Esophagus muscularis mucosa (tissue), 4 donors: ENCODE data around the gene DLL4. TPM values are rescaled to one million over a fixed set of nuclear protein-coding genes. Genes with fewer than 3 reads are reported as not detected.

ENCODE experiments used
- DNase-seq: peaks from one replicate; pipeline ENCODE4 v3.0.0-alpha.2; 2017; ENCODE audit errors: extremely low spot score
- H3K27ac ChIP-seq, 4 donors: fragments of 200-600 bp; sonication (generic); replicated peaks in 1 of 4; 1 replicate in 3 of 4; 2 replicates in 1 of 4; pipeline ENCODE4 v1.5.1; 2016 to 2019; ENCODE audit warnings: mild to moderate bottlenecking in 1 of 4
- H3K27me3 ChIP-seq, 4 donors: fragments of 200-600 bp; sonication (generic); one replicate each; pipeline versions ENCODE4 v1.5.1 to v1.6.0; 2016 to 2019
- H3K36me3 ChIP-seq, 4 donors: fragments of 200-600 bp; sonication (generic); one replicate each; pipeline ENCODE4 v1.5.1; 2016 to 2019
- H3K4me1 ChIP-seq, 4 donors: fragments of 200-600 bp; sonication (generic); one replicate each; pipeline ENCODE4 v1.5.1; 2016 to 2019
- H3K4me3 ChIP-seq, 4 donors: fragments of 200-600 bp; sonication (generic); 1 replicate in 2 of 4; 2 replicates in 2 of 4; pipeline ENCODE4 v1.5.1; 2016 to 2019; ENCODE audit warnings: mild to moderate bottlenecking in 4 of 4, moderate library complexity in 1 of 4
- H3K9me3 ChIP-seq, 4 donors: fragments of 200-600 bp; sonication (generic); 1 replicate in 3 of 4; 2 replicates in 1 of 4; pipeline ENCODE4 v1.5.1; 2016 to 2019
- EP300 ChIP-seq: sonication (generic); formaldehyde crosslinking; IDR thresholded peaks from one replicate; pipeline ENCODE4 v1.6.1; 2017; ENCODE audit warnings: antibody characterized with exemption
- POLR2A ChIP-seq: fragments of 450-650 bp; IDR thresholded peaks from one replicate; pipeline ENCODE4 v1.6.1; 2017; ENCODE audit warnings: antibody characterized with exemption, moderate library complexity, mild to moderate bottlenecking, low read depth
- POLR2AphosphoS5 ChIP-seq, 2 donors: sonication (generic); formaldehyde crosslinking; IDR thresholded peaks; one replicate each; pipeline ENCODE4 v1.6.1; 2017; ENCODE audit warnings: antibody characterized with exemption in 2 of 2
- WGBS: methylation state at CpG from one replicate; pipeline ENCODE4 v1.1.5; 2018; 5-methylcytosine and 5-hydroxymethylcytosine counted together
- intact Hi-C: fragments of 100-400 bp; cut with DNase I; formaldehyde crosslinking; loops from one replicate; pipeline ENCODE4 v1.15.1; 2023
- total RNA-seq, 4 donors: library from RNA; depleted of rRNA; stranded (reverse); fragments of >200 nt; gene quantifications; one replicate each; pipeline versions ENCODE4 v1.1.0 to v1.2.1, GENCODE V29; 2016
- TF ChIP-seq, protein P1 (sequence below), 3 experiments: fragments of 200-600 bp in 2 of 3; fragments of 450-650 bp in 1 of 3; sonication (generic) in 2 of 3; IDR thresholded peaks; one replicate each; pipeline ENCODE4 v1.5.1; 2017 to 2019; ENCODE audit warnings: antibody characterized with exemption in 3 of 3, mild to moderate bottlenecking in 2 of 3, moderate library complexity in 1 of 3

The DLL4 gene
- total RNA-seq, 4 donors from 2014 or later: 1.7 to 12.6 (median 7.5) TPM

DNA sequence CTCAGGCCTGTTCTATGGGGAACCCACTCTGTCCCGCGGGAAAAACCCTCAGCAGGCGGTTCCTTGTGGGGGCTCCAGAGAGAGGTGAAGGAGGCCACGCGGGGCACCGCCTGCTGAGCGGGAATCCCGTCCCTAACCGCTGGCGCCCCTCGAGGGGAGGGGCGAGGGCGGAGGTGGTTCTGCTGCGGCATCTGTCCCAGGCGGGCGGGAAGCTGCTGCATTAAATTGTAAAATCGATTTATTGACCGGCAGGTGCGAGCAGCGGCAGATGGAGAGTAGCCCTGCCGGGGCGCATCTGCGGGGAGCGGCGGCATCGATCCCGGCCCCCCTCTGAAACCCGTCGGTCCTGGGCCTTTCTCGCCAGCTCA lies 3.7 kb upstream of the DLL4 start:
- WGBS: 28% methylated on average over 21 of the region's 30 CpGs
- no peaks in the 10 kb centered on the region for H3K36me3 ChIP-seq
- TF ChIP-seq, protein P1, sequence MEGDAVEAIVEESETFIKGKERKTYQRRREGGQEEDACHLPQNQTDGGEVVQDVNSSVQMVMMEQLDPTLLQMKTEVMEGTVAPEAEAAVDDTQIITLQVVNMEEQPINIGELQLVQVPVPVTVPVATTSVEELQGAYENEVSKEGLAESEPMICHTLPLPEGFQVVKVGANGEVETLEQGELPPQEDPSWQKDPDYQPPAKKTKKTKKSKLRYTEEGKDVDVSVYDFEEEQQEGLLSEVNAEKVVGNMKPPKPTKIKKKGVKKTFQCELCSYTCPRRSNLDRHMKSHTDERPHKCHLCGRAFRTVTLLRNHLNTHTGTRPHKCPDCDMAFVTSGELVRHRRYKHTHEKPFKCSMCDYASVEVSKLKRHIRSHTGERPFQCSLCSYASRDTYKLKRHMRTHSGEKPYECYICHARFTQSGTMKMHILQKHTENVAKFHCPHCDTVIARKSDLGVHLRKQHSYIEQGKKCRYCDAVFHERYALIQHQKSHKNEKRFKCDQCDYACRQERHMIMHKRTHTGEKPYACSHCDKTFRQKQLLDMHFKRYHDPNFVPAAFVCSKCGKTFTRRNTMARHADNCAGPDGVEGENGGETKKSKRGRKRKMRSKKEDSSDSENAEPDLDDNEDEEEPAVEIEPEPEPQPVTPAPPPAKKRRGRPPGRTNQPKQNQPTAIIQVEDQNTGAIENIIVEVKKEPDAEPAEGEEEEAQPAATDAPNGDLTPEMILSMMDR (IDR thresholded peaks at IDR 0.05): no peak
- no peak for TF ChIP-seq POLR2AphosphoS5 (IDR thresholded peaks at IDR 0.05)
- no peak for TF ChIP-seq POLR2A
- no peak for TF ChIP-seq EP300
- peak overlapping the region in 2 of 4 donors; percentile 31 for H3K4me3 ChIP-seq
- peaks cover 0 to 58% (median 44%) of the 10 kb centered on the region in 4 donors for H3K27me3 ChIP-seq
- H3K27ac ChIP-seq: no peak overlapping the region
- intact Hi-C loops: no loop called here
- H3K9me3 ChIP-seq: no peaks in the 10 kb centered on the region
- no peak for DNase-seq
- peaks cover 45 to 52% (median 50%) of the 10 kb centered on the region in 4 donors for H3K4me1 ChIP-seq

DNA sequence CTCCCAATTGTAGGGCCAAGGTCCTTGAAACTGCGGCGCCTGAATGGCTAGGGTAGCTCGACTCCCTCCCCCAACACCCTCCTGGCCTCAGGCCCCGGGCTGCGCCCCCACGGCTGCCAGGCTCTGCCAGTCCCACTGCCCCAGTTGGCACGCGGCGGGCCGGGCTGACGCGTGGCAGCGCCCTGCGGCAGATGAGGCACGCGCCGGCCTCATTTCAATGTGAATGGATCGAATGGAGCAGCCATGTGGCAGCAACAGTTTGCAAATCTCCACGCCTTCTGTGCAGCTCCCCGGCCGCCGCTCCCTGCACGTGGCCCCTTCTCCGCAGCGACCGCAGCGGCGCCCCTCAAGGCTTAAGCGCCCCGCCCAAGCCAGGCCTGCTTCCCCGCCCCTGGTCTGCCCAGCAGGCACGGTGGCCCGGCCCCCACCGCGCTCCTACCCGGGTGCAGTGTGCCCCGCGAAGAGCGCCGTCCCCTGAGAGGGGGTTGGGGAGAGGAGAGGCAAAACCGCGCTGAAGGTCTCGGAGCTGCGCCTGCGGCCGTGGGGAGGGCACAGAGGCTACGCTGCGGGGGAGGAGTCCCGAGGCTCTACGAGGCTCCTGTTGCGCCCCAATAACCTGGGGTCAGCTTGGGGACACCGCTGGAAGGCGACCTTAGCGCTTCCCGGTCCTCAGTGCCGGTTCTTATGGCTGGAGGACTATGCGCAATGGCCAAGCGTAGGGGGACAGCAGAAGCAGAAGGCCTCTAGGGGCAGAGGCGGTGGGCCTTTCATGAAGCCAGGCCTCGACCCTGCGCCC lies 3.1 kb upstream of the DLL4 start:
- H3K4me1 ChIP-seq: peaks cover 51 to 58% (median 56%) of the 10 kb centered on the region in 4 donors
- no peaks in the 10 kb centered on the region for H3K9me3 ChIP-seq
- H3K36me3 ChIP-seq: no peaks in the 10 kb centered on the region
- DNase-seq: no peak
- H3K27me3 ChIP-seq: peaks cover 0 to 64% (median 50%) of the 10 kb centered on the region in 4 donors
- peak overlapping the region; percentile 31 to 43 (median 31) for H3K4me3 ChIP-seq
- intact Hi-C loops: no loop called here
- no peak for TF ChIP-seq EP300
- TF ChIP-seq POLR2AphosphoS5 (IDR thresholded peaks at IDR 0.05): no peak
- TF ChIP-seq POLR2A: no peak
- no peak overlapping the region for H3K27ac ChIP-seq
- WGBS: 10% methylated on average over 26 of the region's 61 CpGs

DNA sequence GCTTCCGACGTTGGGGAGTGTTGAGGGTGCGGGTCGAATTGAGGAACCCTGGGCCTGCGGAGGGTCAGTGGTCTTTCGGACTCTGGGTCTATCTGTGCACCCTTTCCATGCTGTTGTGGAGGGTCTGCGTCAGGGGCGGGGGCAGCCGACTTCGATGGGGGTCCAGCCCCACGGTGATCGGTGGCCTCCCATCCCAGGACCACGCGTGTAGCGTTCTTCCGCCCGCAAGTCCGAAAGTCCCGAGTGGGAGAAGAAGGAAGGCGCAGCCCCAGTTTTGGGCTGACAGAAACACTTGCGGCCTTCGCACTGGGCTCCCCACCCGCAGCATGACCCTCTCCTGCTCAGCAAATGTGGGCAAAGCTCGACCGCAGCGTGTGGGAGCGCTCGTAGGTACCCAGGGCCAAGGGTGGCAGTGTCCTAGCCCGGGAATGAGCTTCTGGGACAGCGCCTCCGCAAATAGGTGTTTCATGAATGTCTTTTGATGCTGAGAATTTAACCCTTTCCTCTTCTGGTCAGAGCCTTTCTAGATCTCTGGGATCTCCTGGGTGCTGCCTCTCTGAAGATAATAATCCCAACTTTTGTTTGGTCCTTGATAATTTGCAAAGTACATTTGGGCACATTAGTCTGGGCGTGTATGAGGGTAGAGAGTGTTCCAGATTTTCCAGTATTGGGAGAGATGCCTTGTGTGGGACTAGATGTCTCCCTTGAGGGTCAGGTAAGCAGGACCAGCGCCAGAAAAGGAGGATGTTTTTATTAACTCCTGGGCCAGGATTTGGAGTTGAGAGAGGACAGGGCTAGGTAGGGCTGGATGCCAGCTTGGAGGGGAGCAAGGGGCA lies 2.3 kb upstream of the DLL4 start:
- Histone ChIP-seq H3K36me3 (peaks cover 0 to under 1% (median 0%) of the 10 kb centered on the region in 4 donors), H3K27ac (no peak overlapping the region), H3K4me1 (peaks cover 55 to 66% (median 60%) of the 10 kb centered on the region in 4 donors), H3K4me3 (peak overlapping the region; percentile 31 to 58 (median 58)), H3K9me3 (no peaks in the 10 kb centered on the region), H3K27me3 (peaks cover 0 to 72% (median 57%) of the 10 kb centered on the region in 4 donors)
- intact Hi-C loops: no loop called here
- TF ChIP-seq POLR2AphosphoS5 (IDR thresholded peaks at IDR 0.05): no peak
- 60% methylated on average over 24 of the region's 33 CpGs for WGBS
- no peak for DNase-seq

DNA sequence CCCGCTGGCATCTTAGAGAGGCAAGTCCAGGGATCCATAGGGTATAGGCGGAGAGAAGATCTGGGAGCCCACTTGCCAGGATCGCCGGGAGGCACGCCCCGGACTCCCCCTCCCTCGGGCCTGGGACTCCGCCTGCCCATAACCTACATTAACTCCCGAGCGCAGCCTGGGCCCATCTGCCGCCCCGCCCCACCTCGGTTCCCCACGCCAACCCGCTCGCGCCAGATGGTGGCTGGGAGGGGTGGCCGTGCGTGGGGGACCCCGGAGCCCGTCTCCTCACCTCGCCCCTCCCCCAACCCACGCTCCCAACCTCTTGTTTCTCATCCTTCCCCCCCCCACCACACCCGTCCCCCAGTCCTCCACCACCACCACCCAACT lies 1.7 kb upstream of the DLL4 start:
- peaks cover 0 to 78% (median 60%) of the 10 kb centered on the region in 4 donors for H3K27me3 ChIP-seq
- H3K4me1 ChIP-seq: peaks cover 55 to 72% (median 60%) of the 10 kb centered on the region in 4 donors
- peaks cover 0 to 6% (median 0%) of the 10 kb centered on the region in 4 donors for H3K36me3 ChIP-seq
- no peaks in the 10 kb centered on the region for H3K9me3 ChIP-seq
- TF ChIP-seq POLR2AphosphoS5 (IDR thresholded peaks at IDR 0.05) (no peak), POLR2A (no peak), EP300 (no peak)
- TF ChIP-seq, protein P1 (IDR thresholded peaks at IDR 0.05): no peak
- H3K27ac ChIP-seq: no peak overlapping the region
- peak overlapping the region; percentile 57 to 58 (median 58) for H3K4me3 ChIP-seq
- no peak for DNase-seq
- WGBS: 31% methylated on average over 14 of the region's 24 CpGs
- intact Hi-C loops: no loop called here

DNA sequence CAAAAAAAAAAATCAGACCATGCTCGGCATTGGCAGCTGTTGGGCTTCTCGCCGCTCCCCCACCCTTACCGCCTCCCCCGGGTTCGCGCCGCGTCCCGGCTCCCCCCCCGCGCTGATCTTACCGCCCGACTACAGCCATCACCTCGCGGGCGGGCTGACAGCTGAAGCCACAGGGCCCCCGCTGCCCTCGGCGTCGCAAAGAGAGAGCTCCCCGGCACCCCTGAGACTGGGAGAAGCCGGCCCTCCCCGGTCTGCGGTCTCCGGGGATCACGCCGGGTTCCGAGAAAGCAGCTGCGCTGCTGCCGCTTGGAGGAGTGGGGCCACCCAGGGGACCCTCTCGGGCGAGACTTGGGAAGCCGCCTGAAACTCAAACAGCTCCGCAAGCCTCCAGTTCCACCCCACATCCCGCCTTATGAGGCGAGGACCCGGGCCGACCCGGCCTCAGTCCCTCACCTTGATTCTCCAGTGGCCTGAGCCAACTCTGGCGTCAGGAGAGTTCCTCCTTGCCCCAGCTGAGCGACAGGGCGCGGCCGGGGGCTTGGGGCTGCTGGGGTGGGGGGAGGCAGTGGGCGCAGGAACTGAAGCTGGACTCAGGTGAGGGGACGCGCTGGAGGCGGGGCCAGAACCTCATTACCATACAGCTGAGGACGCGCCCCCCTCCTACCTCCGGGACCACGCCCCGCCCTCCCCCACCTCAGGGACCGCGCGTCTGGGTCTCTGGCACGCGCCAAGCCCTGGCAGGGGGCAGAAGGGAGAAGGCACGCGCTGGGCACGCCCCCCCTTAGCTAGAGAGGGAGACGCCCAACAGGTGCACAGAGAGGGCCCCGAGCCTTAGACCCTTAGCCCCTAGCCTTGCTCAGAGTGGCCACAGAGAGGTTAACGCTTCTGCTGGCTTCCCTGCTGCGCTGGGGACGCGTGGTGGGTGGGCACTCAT lies 1.0 kb upstream of the DLL4 start:
- peak overlapping the region; percentile 57 to 58 (median 58) for H3K4me3 ChIP-seq
- no peak for TF ChIP-seq POLR2A
- no peak for TF ChIP-seq EP300
- TF ChIP-seq, protein P1 (IDR thresholded peaks at IDR 0.05): no peak
- TF ChIP-seq POLR2AphosphoS5 (IDR thresholded peaks at IDR 0.05): no peak
- peaks cover 0 to 6% (median 0%) of the 10 kb centered on the region in 4 donors for H3K36me3 ChIP-seq
- no peaks in the 10 kb centered on the region for H3K9me3 ChIP-seq
- DNase-seq: no peak
- H3K4me1 ChIP-seq: peaks cover 55 to 72% (median 61%) of the 10 kb centered on the region in 4 donors
- WGBS: 4% methylated on average over 30 of the region's 68 CpGs
- no peak overlapping the region for H3K27ac ChIP-seq
- peaks cover 0 to 84% (median 61%) of the 10 kb centered on the region in 4 donors for H3K27me3 ChIP-seq
- intact Hi-C loops: no loop called here
